Measurements from ENCODE around the gene PHAX.

PHAX gene

GRCh38 chr5:126562823-126563222 is 37.9 kb upstream of the PHAX start:
- no CpG with 5 or more reads among the region's 2 CpGs for WGBS
- H3K14ac ChIP-seq (ENCODE audit: low read length in 2 of 2), result no peak overlapping the region
- no peak overlapping the region for H2BK15ac ChIP-seq (ENCODE audit: low read depth, poor library complexity, severe bottlenecking)
- H2BK5ac ChIP-seq (ENCODE audit: low read depth, low read length, poor library complexity, severe bottlenecking), result no peak overlapping the region
- H3K9ac ChIP-seq (ENCODE audit: low read length), result no peak overlapping the region
- no peak overlapping the region for H2AFZ ChIP-seq (ENCODE audit: low read depth, low read length)
- H3K79me1 ChIP-seq (replicated peaks; ENCODE audit: low read length, poor library complexity, severe bottlenecking), result peaks cover 4% of the 10 kb centered on the region
- no peak overlapping the region for H3K23ac ChIP-seq (ENCODE audit: low read length in 2 of 2)
- no peak overlapping the region for H3K27ac ChIP-seq (ENCODE audit: low read length, poor library complexity, severe bottlenecking)
- H3K36me3 ChIP-seq (ENCODE audit: control insufficient read depth in 1 of 2, insufficient read depth in 2 of 2, low read depth in 1 of 2, low read length in 2 of 2), result peaks cover 16 to 54% of the 10 kb centered on the region in 2 experiments
- H3K4me3 ChIP-seq (ENCODE audit: insufficient read depth in 1 of 2, low read depth in 1 of 2, low read length in 2 of 2), result no peak overlapping the region
- no peaks in the 10 kb centered on the region for H3K9me3 ChIP-seq (ENCODE audit: control insufficient read depth, low read length)
- no peak overlapping the region for H2BK120ac ChIP-seq (ENCODE audit: low read depth, low read length)
- no peak overlapping the region for H3K4ac ChIP-seq (ENCODE audit: low read depth in 1 of 2, low read length in 2 of 2)
- H4K8ac ChIP-seq (ENCODE audit: low read length), result no peak overlapping the region
- H3K4me2 ChIP-seq (ENCODE audit: low read length, poor library complexity, severe bottlenecking), result no peak overlapping the region
- no peaks in the 10 kb centered on the region for H3K4me1 ChIP-seq (ENCODE audit: control insufficient read depth, insufficient read depth, low read depth, low read length)
- H2AK5ac ChIP-seq (ENCODE audit: low read length, severe bottlenecking), result no peak overlapping the region
- no peaks in the 10 kb centered on the region for H3K27me3 ChIP-seq (ENCODE audit: control insufficient read depth in 1 of 2, insufficient read depth in 1 of 2, low read length in 2 of 2)
- no peak for DNase-seq
- H2BK12ac ChIP-seq (ENCODE audit: low read length in 2 of 2), result no peak overlapping the region
- H4K91ac ChIP-seq (ENCODE audit: low read length), result no peak overlapping the region
- no peak overlapping the region for H3K18ac ChIP-seq (ENCODE audit: low read depth in 1 of 2, low read length in 2 of 2)

GRCh38 chr5:126568206-126568755 is 32.5 kb upstream of the PHAX start:
- H3K79me1 ChIP-seq (replicated peaks; ENCODE audit: low read length, poor library complexity, severe bottlenecking), result peaks cover 2% of the 10 kb centered on the region
- WGBS, result 100% methylated on average over 3 of the region's 4 CpGs

DNA sequence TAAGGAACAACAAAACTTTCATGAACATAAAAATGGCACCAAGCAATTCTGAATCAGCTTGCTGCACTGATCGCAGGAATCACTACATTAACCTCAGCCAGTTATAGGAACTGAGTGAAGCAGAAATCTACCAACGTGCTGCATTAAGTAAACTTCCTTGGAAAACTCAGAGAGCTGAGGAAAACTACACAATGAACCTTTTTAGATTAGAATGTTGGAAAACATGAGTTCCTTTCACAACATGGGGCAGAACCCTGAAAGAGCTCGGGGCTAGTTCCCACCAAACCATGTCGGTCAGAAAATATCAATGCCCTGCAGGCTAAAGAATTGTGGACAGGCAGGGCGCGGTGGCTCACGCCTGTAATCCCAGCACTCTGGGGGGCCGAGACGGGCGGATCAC is 25.1 kb upstream of the PHAX start:
- H4K91ac ChIP-seq (ENCODE audit: low read length), result no peak overlapping the region
- no peak overlapping the region for H3K27ac ChIP-seq (ENCODE audit: low read length, poor library complexity, severe bottlenecking)
- H2AK5ac ChIP-seq (ENCODE audit: low read length, severe bottlenecking), result no peak overlapping the region
- peaks cover 22 to 63% of the 10 kb centered on the region in 2 experiments for H3K36me3 ChIP-seq (ENCODE audit: control insufficient read depth in 1 of 2, insufficient read depth in 2 of 2, low read depth in 1 of 2, low read length in 2 of 2)
- no peaks in the 10 kb centered on the region for H3K27me3 ChIP-seq (ENCODE audit: control insufficient read depth in 1 of 2, insufficient read depth in 1 of 2, low read length in 2 of 2)
- no peak overlapping the region for H3K18ac ChIP-seq (ENCODE audit: low read depth in 1 of 2, low read length in 2 of 2)
- peaks cover 6% of the 10 kb centered on the region for H3K79me1 ChIP-seq (replicated peaks; ENCODE audit: low read length, poor library complexity, severe bottlenecking)
- no peak overlapping the region for H3K9ac ChIP-seq (ENCODE audit: low read length)
- no peak overlapping the region for H4K8ac ChIP-seq (ENCODE audit: low read length)
- H3K4me2 ChIP-seq (ENCODE audit: low read length, poor library complexity, severe bottlenecking), result no peak overlapping the region
- no peak for DNase-seq
- no peak overlapping the region for H2AFZ ChIP-seq (ENCODE audit: low read depth, low read length)
- no peak overlapping the region for H3K14ac ChIP-seq (ENCODE audit: low read length in 2 of 2)
- H3K23ac ChIP-seq (ENCODE audit: low read length in 2 of 2), result no peak overlapping the region
- H2BK15ac ChIP-seq (ENCODE audit: low read depth, poor library complexity, severe bottlenecking), result no peak overlapping the region
- over 99% methylated on average over 9 of the region's 10 CpGs for WGBS
- no peak overlapping the region for H2BK120ac ChIP-seq (ENCODE audit: low read depth, low read length)
- H3K4me3 ChIP-seq (ENCODE audit: insufficient read depth in 1 of 2, low read depth in 1 of 2, low read length in 2 of 2), result no peak overlapping the region
- no peak overlapping the region for H2BK12ac ChIP-seq (ENCODE audit: low read length in 2 of 2)
- H2BK5ac ChIP-seq (ENCODE audit: low read depth, low read length, poor library complexity, severe bottlenecking), result no peak overlapping the region
- no peaks in the 10 kb centered on the region for H3K4me1 ChIP-seq (ENCODE audit: control insufficient read depth, insufficient read depth, low read depth, low read length)
- H3K9me3 ChIP-seq (ENCODE audit: control insufficient read depth, low read length), result no peaks in the 10 kb centered on the region
- H3K4ac ChIP-seq (ENCODE audit: low read depth in 1 of 2, low read length in 2 of 2), result no peak overlapping the region

More at GRCh38 chr5:126568206-126568755, 32.5 kb upstream of the PHAX start:
- Histone ChIP-seq H3K9ac (ENCODE audit: low read length) (no peak overlapping the region), H2AK5ac (ENCODE audit: low read length, severe bottlenecking) (no peak overlapping the region), H3K4me1 (ENCODE audit: control insufficient read depth, insufficient read depth, low read depth, low read length) (no peaks in the 10 kb centered on the region), H3K18ac (ENCODE audit: low read depth in 1 of 2, low read length in 2 of 2) (no peak overlapping the region), H3K14ac (ENCODE audit: low read length in 2 of 2) (no peak overlapping the region), H3K4ac (ENCODE audit: low read depth in 1 of 2, low read length in 2 of 2) (no peak overlapping the region), H3K23ac (ENCODE audit: low read length in 2 of 2) (no peak overlapping the region), H2BK15ac (ENCODE audit: low read depth, poor library complexity, severe bottlenecking) (no peak overlapping the region), H2BK5ac (ENCODE audit: low read depth, low read length, poor library complexity, severe bottlenecking) (no peak overlapping the region), H3K27me3 (ENCODE audit: control insufficient read depth in 1 of 2, insufficient read depth in 1 of 2, low read length in 2 of 2) (no peaks in the 10 kb centered on the region), H2AFZ (ENCODE audit: low read depth, low read length) (no peak overlapping the region), H3K36me3 (ENCODE audit: control insufficient read depth in 1 of 2, insufficient read depth in 2 of 2, low read depth in 1 of 2, low read length in 2 of 2) (peaks cover 22 to 67% of the 10 kb centered on the region in 2 experiments), H4K8ac (ENCODE audit: low read length) (no peak overlapping the region), H3K27ac (ENCODE audit: low read length, poor library complexity, severe bottlenecking) (no peak overlapping the region), H2BK12ac (ENCODE audit: low read length in 2 of 2) (no peak overlapping the region), H4K91ac (ENCODE audit: low read length) (no peak overlapping the region), H3K4me3 (ENCODE audit: insufficient read depth in 1 of 2, low read depth in 1 of 2, low read length in 2 of 2) (no peak overlapping the region), H3K4me2 (ENCODE audit: low read length, poor library complexity, severe bottlenecking) (no peak overlapping the region), H3K9me3 (ENCODE audit: control insufficient read depth, low read length) (no peaks in the 10 kb centered on the region), H2BK120ac (ENCODE audit: low read depth, low read length) (no peak overlapping the region)
- DNase-seq, result no peak

DNA sequence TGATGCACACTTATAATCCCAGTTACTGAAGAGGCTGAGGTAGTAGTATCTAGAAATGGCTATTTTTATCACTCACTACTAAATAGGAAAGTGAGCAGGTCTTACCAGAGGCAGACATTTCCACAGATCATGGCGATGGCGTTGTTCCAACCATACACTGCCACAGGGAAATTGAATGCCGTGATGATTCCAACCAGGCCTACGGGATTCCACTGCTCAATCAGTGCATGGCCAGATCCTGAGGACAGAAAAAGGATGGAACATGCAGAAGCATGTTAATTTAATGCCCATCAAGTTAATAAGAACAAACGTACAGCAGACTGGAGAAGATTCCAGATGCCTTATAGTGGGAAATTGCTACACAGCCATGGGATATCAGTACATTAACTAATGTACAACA is 23.8 kb upstream of the PHAX start:
- no peak overlapping the region for H3K23ac ChIP-seq (ENCODE audit: low read length in 2 of 2)
- H3K4me1 ChIP-seq (ENCODE audit: control insufficient read depth, insufficient read depth, low read depth, low read length), result no peaks in the 10 kb centered on the region
- no peak overlapping the region for H4K8ac ChIP-seq (ENCODE audit: low read length)
- H3K9me3 ChIP-seq (ENCODE audit: control insufficient read depth, low read length), result no peaks in the 10 kb centered on the region
- no peaks in the 10 kb centered on the region for H3K27me3 ChIP-seq (ENCODE audit: control insufficient read depth in 1 of 2, insufficient read depth in 1 of 2, low read length in 2 of 2)
- no peak overlapping the region for H2BK12ac ChIP-seq (ENCODE audit: low read length in 2 of 2)
- no peak overlapping the region for H3K14ac ChIP-seq (ENCODE audit: low read length in 2 of 2)
- H3K4ac ChIP-seq (ENCODE audit: low read depth in 1 of 2, low read length in 2 of 2), result no peak overlapping the region
- H2BK120ac ChIP-seq (ENCODE audit: low read depth, low read length), result no peak overlapping the region
- no peak overlapping the region for H2AK5ac ChIP-seq (ENCODE audit: low read length, severe bottlenecking)
- no peak overlapping the region for H3K9ac ChIP-seq (ENCODE audit: low read length)
- H3K4me3 ChIP-seq (ENCODE audit: insufficient read depth in 1 of 2, low read depth in 1 of 2, low read length in 2 of 2), result no peak overlapping the region
- peaks cover 32 to 68% of the 10 kb centered on the region in 2 experiments for H3K36me3 ChIP-seq (ENCODE audit: control insufficient read depth in 1 of 2, insufficient read depth in 2 of 2, low read depth in 1 of 2, low read length in 2 of 2)
- DNase-seq, result no peak
- WGBS, result 95% methylated on average over 5 of the region's 5 CpGs
- H4K91ac ChIP-seq (ENCODE audit: low read length), result no peak overlapping the region
- H3K79me1 ChIP-seq (replicated peaks; ENCODE audit: low read length, poor library complexity, severe bottlenecking), result peaks cover 5% of the 10 kb centered on the region
- no peak overlapping the region for H3K4me2 ChIP-seq (ENCODE audit: low read length, poor library complexity, severe bottlenecking)
- no peak overlapping the region for H3K27ac ChIP-seq (ENCODE audit: low read length, poor library complexity, severe bottlenecking)
- H2BK5ac ChIP-seq (ENCODE audit: low read depth, low read length, poor library complexity, severe bottlenecking), result no peak overlapping the region
- no peak overlapping the region for H3K18ac ChIP-seq (ENCODE audit: low read depth in 1 of 2, low read length in 2 of 2)
- no peak overlapping the region for H2BK15ac ChIP-seq (ENCODE audit: low read depth, poor library complexity, severe bottlenecking)
- no peak overlapping the region for H2AFZ ChIP-seq (ENCODE audit: low read depth, low read length)
